SJSA1 (cell line): Measurements from ENCODE around the gene NUB1. TPM values are rescaled to one million over a fixed set of nuclear protein-coding genes. Genes with fewer than 3 reads are reported as not detected.

Experiments
- DNase-seq, 2 experiments: peaks; one replicate each; pipeline ENCODE4 v3.0.0-alpha.2; 2015 to 2020; ENCODE audit warnings: low spot score in 2 of 2, low read depth in 1 of 2
- H3K27ac ChIP-seq: fragments of 250-450 bp; sonication (Bioruptor Pico); 2 replicates; pipeline ENCODE4 v1.5.1; 2020; ENCODE audit warnings: mild to moderate bottlenecking, moderate library complexity
- H3K27me3 ChIP-seq: fragments of 250-450 bp; sonication (Bioruptor Pico); replicated peaks from 2 replicates; pipeline ENCODE4 v1.5.1; 2020; ENCODE audit warnings: mild to moderate bottlenecking, moderate library complexity
- H3K36me3 ChIP-seq: fragments of 250-450 bp; sonication (Bioruptor Pico); 2 replicates; pipeline ENCODE4 v1.5.1; 2020; ENCODE audit warnings: mild to moderate bottlenecking
- H3K4me1 ChIP-seq: fragments of 250-450 bp; sonication (Bioruptor Pico); replicated peaks from 2 replicates; pipeline ENCODE4 v1.6.1; 2021; ENCODE audit warnings: mild to moderate bottlenecking
- H3K4me3 ChIP-seq: fragments of 250-450 bp; sonication (Bioruptor Pico); 2 replicates; pipeline ENCODE4 v1.5.1; 2020; ENCODE audit warnings: mild to moderate bottlenecking
- H3K9me3 ChIP-seq: fragments of 250-450 bp; sonication (Bioruptor Pico); replicated peaks from 2 replicates; pipeline ENCODE4 v1.5.1; 2020; ENCODE audit warnings: mild to moderate bottlenecking
- total RNA-seq: library from RNA; depleted of rRNA; stranded (reverse); fragments of >200 nt; shearing (Covaris generic); gene quantifications from 2 replicates; pipeline ENCODE4 v1.2.3, GENCODE V29; 2014

Gene NUB1
- total RNA-seq, 1 experiment from 2014 or later: 50.6 TPM

DNA sequence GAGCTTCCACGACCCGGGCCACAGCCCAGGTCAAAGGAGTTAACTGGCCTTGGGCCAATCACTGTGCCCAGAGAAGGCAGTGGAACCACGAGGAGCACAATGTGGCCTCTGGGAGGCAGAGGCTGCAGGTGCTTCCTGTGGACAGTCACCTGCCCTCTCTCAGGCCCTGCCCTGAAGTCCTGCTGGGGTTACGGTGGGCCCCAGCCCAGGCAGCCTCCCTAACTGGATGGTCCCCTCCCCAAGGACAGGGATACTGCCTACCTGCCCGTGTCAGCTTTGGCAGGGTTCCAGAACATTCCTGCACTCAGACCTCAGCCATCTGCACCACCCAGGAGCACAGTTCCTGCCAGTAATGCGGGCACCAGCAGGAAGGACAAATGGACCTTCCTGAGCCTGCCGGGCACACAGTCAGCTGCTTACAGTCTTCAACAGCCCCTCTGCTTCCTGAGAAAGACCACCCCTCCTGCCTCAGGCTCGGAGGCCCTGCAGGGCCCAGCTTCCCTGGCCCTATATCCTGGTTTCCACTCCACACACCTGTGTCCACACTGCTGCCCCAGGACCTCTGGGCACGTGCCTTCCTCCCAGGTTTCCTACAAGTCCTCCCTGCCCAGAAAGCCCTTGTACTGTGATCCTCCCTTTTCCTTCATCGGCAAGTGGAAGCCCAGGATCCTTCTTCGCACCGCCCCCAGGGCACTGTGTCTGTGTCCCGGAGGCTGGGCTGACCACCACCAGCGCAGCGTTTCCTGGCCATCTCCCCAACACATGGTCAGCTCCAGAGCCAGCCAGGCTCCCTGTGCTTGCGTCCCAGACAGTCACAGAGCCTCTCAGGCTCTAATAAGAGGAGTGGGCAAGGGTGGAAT is 44.9 kb downstream of the NUB1 start:
- H3K9me3 ChIP-seq: no peaks in the 10 kb centered on the region
- no peaks in the 10 kb centered on the region for H3K36me3 ChIP-seq
- H3K27me3 ChIP-seq: peaks cover 8% of the 10 kb centered on the region; the same call in 1 of the 2 replicates

DNA sequence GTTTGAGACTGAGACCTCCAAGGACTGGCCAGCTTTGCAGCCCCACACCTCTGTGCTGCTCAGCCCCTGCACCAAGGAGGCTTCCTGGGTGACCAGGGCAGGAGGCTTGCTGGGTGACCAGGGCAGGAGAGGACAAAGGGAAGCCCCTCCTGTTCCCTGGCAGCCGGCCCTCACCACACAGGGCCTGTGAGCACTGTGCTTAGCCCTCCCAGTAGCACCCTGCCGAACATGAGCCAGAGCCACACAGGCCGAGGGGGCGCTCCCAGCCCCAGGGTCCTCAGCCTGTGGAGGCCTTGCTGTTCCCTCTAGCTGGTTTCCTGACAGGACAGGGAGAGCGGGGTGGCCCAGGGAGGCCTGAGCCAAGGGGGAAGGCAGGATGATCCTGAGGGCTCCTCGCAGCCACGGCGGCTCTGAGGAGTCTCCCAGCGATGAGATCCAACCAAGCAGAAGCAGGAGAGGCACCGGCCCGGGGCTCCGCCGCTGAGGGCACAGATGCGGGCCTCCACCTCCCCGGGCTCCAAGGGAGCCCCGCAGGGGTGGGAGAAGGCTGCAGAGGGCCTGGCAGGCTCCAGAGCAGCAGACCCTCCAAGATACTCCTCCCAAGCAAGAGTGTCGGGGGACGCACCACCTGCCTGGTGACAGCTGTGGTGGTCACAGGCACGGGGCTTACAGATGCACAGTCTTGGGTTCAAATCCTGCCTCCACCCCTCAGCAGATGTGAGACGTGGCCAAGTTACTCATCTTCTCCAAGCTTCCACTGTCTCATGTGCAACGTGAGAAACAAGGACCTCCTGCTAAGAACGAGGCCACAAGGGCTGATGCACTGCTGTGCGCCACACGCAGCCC is 45.8 kb downstream of the NUB1 start:
- H3K27ac ChIP-seq: no peak overlapping the region
- no peaks in the 10 kb centered on the region for H3K4me1 ChIP-seq
- H3K27me3 ChIP-seq: 0 out of 2 replicates have a peak, but pooled peaks cover 2% of the 10 kb centered on the region
- no peaks in the 10 kb centered on the region for H3K9me3 ChIP-seq
- no peak overlapping the region for H3K4me3 ChIP-seq
- no peaks in the 10 kb centered on the region for H3K36me3 ChIP-seq
- no peak for DNase-seq

More for the DNA sequence above, 44.9 kb downstream of the NUB1 start:
- Histone ChIP-seq H3K4me3 (no peak overlapping the region), H3K4me1 (no peaks in the 10 kb centered on the region), H3K27ac (no peak overlapping the region)
- DNase-seq: no peak

DNA sequence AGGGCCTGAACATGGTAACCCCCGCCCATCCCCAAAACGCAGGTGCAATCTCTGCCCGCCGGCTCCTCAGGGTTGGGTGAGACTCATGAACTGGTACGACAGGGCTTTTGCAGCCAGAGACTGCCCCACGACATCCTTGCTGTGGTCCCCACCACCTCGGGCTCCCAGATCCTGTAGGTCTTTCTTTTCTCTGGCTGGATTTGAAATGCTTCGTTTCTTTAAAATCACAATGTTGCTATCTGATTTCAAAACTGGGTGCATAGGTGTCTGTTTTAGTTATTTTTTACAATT is 46.3 kb downstream of the NUB1 start:
- no peak overlapping the region for H3K27ac ChIP-seq
- H3K27me3 ChIP-seq: no peaks in the 10 kb centered on the region
- no peaks in the 10 kb centered on the region for H3K36me3 ChIP-seq
- DNase-seq: no peak
- H3K4me1 ChIP-seq: no peaks in the 10 kb centered on the region
- no peak overlapping the region for H3K4me3 ChIP-seq
- H3K9me3 ChIP-seq: no peaks in the 10 kb centered on the region

DNA sequence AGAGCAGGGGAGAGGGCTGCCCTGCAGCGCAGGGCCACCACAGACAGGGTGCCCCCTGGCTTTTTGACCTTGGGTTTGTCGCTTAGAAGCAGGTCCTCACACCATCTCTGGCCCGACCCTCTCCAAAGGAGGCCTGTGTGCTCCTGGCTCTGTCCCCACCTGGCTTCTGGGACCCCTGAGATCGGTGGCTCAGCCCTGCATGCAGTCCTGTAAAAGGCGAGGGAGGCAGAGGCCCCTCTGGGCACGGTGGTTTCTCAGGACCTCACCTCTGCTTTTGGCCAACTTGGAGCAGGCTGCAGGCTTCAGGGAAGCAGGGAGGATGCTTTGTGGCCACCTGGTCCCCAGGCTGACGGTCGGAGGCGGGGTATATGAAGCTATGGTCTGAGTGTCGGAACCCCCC is 46.8 kb downstream of the NUB1 start:
- no peak for DNase-seq
- Histone ChIP-seq H3K27ac (no peak overlapping the region), H3K4me1 (no peaks in the 10 kb centered on the region), H3K4me3 (no peak overlapping the region), H3K27me3 (no peaks in the 10 kb centered on the region), H3K36me3 (no peaks in the 10 kb centered on the region), H3K9me3 (no peaks in the 10 kb centered on the region)

DNA sequence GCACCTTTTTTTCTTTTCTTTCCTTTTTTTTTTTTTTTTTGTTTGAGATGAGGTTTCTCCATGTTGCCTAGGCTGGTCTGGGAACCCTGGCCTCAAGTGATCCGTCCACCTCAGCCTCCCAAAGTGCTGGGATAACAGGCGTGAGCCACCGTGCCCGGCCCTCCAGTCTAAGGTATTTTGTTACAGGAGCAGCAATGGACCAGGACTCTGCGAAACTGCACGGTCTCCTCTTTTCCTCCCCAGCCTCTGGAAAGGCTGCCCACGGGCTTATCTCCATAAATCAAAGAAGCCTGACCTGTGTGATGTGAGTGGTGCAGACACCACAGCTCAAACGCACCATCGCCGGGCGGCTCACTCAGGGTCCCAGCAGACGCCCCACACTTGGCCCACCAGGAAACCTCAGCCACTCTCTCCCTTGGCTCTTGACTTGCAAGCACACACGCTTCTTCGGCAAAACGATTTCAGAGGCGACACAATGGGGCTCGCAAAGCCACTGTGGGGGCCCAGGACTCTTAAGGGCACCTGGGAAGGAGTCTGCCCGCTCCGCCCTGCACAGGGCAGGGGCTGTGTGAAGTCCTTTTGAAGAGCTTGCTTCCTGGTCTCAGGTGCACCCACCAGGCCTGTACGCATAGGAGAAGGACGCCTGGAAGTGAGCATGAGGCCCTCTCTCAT is 47.6 kb downstream of the NUB1 start:
- Histone ChIP-seq H3K27ac (no peak overlapping the region), H3K36me3 (no peaks in the 10 kb centered on the region), H3K4me3 (no peak overlapping the region), H3K4me1 (no peaks in the 10 kb centered on the region), H3K9me3 (no peaks in the 10 kb centered on the region), H3K27me3 (no peaks in the 10 kb centered on the region)
- no peak for DNase-seq

DNA sequence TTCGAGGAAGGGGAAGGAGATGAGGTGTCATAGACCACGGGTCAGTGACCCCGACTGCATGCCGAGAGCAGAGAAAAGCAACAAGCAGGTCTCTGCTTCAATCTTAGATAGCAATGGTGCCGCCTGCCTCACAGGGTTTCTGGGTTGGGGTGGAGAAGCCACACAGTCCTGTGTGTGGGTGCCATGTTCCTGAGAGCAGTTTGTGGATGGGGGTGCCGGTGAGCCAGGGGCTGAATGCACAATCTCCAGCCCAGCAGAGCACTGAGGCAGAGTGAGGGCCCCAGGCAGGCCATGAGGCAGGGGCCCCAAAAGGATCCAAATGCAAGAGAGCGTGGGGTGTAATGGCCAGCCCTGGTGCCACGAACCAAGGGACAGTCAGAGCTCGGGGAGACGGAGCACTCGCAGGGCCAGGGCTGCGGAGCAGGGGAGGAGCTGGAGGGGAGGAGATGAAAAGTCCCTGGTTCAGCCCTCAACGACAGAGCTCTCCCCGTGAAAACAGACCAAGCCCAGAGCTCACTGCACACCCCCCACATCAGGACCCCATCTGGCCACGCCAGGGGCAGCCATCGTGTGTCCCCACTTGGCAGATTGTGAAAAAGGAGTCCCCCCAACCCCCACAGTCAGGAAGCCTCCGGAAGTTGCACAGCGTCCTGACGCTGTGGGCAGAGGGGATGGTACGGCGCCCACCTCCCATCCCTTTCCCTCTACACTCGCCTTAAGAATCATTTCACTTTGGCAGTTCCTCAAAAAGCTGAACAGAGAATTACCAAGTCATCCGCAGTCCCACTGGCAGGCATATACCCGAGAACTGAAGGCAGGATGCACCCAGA is 48.4 kb downstream of the NUB1 start:
- Histone ChIP-seq H3K27me3 (no peaks in the 10 kb centered on the region), H3K36me3 (no peaks in the 10 kb centered on the region), H3K27ac (no peak overlapping the region), H3K4me3 (no peak overlapping the region), H3K4me1 (no peaks in the 10 kb centered on the region), H3K9me3 (no peaks in the 10 kb centered on the region)
- no peak for DNase-seq

DNA sequence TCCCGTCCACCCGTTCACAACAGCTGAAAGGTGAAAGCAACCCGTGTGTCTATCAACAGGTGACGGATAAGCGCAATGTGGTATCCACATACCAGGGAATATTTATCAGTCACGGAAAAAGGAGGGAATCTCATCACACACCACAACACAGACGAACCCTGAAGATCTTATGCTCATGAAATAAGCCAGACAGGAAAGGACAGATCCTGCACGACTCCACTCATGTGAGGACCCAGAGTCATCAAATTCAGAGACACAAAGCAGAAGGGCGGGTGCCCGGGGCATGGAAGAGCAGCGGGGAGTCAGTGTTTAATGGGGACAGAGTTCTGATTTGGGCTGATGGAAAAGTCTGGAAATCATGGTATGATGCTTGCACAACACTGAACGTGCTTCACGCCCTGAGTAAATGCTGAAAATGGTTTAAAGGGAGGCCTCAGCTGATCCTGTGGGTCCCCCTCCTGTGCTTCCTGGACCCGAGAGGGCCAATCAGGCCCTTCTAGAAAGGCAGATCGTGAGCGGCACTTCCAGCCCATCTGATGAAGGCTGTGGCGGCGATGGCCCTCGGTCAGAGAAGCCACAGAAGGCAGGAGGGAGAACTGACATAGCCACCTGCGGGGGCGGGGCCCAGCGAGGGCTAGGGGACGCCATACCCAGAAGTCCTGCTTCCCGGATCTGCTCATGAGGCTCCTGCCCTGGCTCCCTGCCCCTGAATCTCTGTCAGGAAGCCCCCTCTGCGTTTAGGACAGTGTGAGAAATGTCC is 49.2 kb downstream of the NUB1 start:
- Histone ChIP-seq H3K4me1 (no peaks in the 10 kb centered on the region), H3K27ac (no peak overlapping the region), H3K27me3 (no peaks in the 10 kb centered on the region), H3K9me3 (no peaks in the 10 kb centered on the region), H3K4me3 (no peak overlapping the region), H3K36me3 (no peaks in the 10 kb centered on the region)
- no peak for DNase-seq

DNA sequence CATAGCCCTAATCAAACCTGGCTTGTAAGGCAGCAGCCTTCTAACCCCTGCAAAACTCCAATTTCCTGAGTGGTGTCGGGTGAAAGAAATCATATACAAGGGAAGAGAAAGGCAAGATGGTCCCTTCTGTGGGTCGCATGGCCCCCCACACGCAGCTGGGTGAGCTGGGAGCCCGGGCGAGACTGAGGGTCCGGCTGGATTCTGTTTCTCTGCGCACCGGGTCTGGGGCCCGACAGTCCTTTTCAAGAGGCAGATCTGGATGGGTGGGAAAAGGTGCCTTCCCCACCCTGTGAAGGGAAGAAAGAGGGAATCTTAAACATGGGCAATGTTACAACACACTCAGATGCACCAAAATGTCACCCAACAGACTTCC is 49.7 kb downstream of the NUB1 start:
- no peaks in the 10 kb centered on the region for H3K36me3 ChIP-seq
- no peaks in the 10 kb centered on the region for H3K9me3 ChIP-seq
- H3K27ac ChIP-seq: no peak overlapping the region
- DNase-seq: no peak
- H3K4me1 ChIP-seq: no peaks in the 10 kb centered on the region
- no peaks in the 10 kb centered on the region for H3K27me3 ChIP-seq
- no peak overlapping the region for H3K4me3 ChIP-seq

DNA sequence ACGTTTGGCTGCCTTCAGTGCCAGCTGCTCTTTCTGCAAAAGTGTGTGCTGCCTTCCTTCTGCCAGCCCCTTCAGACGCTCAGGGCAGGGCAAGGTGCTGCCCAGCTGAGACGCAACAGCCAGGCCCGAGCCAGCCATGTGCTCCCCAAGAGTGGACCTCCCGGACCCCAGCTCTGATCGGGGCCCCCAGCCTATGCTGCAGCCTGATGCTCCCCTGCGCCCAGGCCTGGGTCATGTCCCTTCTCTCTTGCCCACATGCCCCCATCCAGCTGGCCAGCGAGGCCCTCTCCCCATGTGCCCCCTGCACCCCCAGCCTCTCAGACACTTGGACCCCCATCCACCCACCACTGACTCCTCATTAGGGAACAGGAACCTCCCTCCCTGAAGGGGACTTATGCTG is 50.4 kb downstream of the NUB1 start:
- H3K4me3 ChIP-seq: no peak overlapping the region
- no peaks in the 10 kb centered on the region for H3K36me3 ChIP-seq
- no peaks in the 10 kb centered on the region for H3K27me3 ChIP-seq
- H3K4me1 ChIP-seq: no peaks in the 10 kb centered on the region
- H3K27ac ChIP-seq: no peak overlapping the region
- DNase-seq: no peak
- no peaks in the 10 kb centered on the region for H3K9me3 ChIP-seq

DNA sequence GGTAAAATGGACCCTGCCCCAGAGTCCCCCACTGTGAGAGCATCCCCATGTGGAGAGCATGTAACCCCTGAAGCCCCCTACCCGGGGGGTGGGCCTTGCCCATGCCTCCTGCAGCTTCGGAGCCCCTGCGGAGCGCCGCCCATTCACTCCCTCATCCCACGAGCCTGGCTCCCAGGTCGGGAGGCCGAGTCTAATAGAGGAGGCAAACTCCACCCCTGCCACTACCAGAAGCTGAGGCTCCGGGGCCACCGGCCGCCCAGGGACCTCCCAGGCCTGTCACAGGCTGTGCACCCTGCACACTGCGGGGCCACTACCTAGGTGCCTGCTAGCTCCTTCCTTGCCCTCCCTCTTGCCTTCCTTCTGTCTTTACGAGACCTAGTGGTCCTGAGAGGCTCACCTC is 50.8 kb downstream of the NUB1 start:
- Histone ChIP-seq H3K36me3 (no peaks in the 10 kb centered on the region), H3K4me1 (no peaks in the 10 kb centered on the region), H3K9me3 (no peaks in the 10 kb centered on the region), H3K4me3 (no peak overlapping the region), H3K27ac (no peak overlapping the region), H3K27me3 (no peaks in the 10 kb centered on the region)
- no peak for DNase-seq

DNA sequence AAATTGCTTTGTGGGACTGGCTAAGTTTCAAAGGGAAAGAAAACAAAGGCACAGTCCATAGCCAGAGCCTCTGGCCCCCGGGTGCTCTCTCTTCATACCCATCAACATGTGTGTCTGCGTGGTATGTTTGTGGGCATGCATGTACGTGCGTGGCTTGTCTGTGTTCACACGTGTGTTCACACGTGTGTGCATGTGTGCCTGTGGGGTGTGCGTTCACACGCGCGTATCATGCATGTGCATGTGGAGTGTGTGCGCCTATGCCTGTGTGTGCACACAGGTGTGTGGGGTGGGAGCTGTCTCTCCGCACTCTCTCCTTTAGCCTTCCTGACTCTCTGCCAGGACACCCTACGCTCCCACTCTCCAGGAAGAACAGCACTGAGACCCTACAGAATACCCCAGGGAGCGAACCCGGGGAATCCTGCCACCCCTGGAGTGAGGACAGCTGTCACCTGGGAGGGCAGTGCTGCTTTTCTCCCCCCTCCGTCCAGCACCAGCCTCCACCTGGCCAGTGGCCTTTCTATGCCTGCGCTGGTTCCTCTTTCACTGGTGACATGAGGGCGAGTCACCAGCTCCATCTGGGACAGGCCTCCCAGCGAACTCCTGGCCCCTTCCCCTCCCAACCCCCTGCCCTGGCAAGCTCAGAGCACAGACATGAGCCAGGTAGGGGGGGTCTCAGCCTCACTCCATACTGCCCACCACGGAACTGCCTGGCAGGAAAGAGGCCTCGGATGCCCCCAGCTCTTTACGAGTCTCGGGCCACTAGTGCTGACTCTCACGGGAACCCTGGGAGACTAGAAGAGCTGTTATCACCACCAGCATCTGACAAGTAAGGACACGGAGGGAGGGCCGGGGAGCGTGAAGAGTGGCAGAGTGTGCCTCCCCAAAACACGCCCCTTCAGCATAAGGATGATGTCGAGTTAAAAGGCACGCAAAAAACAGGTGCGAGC is 51.7 kb downstream of the NUB1 start:
- no peaks in the 10 kb centered on the region for H3K9me3 ChIP-seq
- DNase-seq: no peak
- H3K27me3 ChIP-seq: no peaks in the 10 kb centered on the region
- no peak overlapping the region for H3K4me3 ChIP-seq
- no peaks in the 10 kb centered on the region for H3K4me1 ChIP-seq
- H3K36me3 ChIP-seq: no peaks in the 10 kb centered on the region
- no peak overlapping the region for H3K27ac ChIP-seq
